Smooth muscle cell (in vitro differentiated cells): Measurements from ENCODE around the gene P2RY6. TPM values are rescaled to one million over a fixed set of nuclear protein-coding genes. Genes with fewer than 3 reads are reported as not detected.

Source experiments
- DNase-seq: peaks from one replicate; lab custom pipeline; 2025; ENCODE audit not compliant: unreplicated experiment; lab: John Stamatoyannopoulos, UW
- H2AFZ ChIP-seq: fragments of 200-600 bp; sonication (generic); 2 replicates; pipeline ENCODE4 v1.6.0; 2016; ENCODE audit warnings: antibody characterized with exemption, low read depth, mild to moderate bottlenecking
- H3F3A ChIP-seq: fragments of 200-600 bp; sonication (generic); 2 replicates; pipeline ENCODE4 v1.6.0; 2017; ENCODE audit warnings: antibody characterized with exemption, low read depth
- H3K27ac ChIP-seq: fragments of 200-600 bp; sonication (generic); 2 replicates; pipeline ENCODE4 v1.5.1; 2016; ENCODE audit warnings: low read depth, mild to moderate bottlenecking
- H3K27me3 ChIP-seq: fragments of 200-600 bp; sonication (generic); 2 replicates; pipeline ENCODE4 v1.6.1; 2016; ENCODE audit warnings: low read depth, mild to moderate bottlenecking
- H3K36me3 ChIP-seq: fragments of 200-600 bp; sonication (generic); 2 replicates; pipeline ENCODE4 v1.5.1; 2016; ENCODE audit warnings: low read depth
- H3K4me1 ChIP-seq: fragments of 200-600 bp; sonication (generic); 2 replicates; pipeline ENCODE4 v1.5.1; 2016; ENCODE audit warnings: low read depth
- H3K4me2 ChIP-seq: fragments of 200-600 bp; sonication (generic); 2 replicates; pipeline ENCODE4 v1.6.0; 2016; ENCODE audit warnings: mild to moderate bottlenecking
- H3K4me3 ChIP-seq: fragments of 200-600 bp; sonication (generic); 2 replicates; pipeline ENCODE4 v1.5.1; 2016; ENCODE audit warnings: mild to moderate bottlenecking
- H3K79me2 ChIP-seq: fragments of 200-600 bp; sonication (generic); 2 replicates; pipeline ENCODE4 v1.6.0; 2016; ENCODE audit warnings: low read depth, mild to moderate bottlenecking
- H3K9ac ChIP-seq: fragments of 200-600 bp; sonication (generic); 2 replicates; pipeline ENCODE4 v1.6.0; 2016; ENCODE audit warnings: low read depth
- H3K9me3 ChIP-seq: fragments of 200-600 bp; sonication (generic); replicated peaks from 2 replicates; pipeline ENCODE4 v1.5.1; 2016; ENCODE audit warnings: low read depth
- H4K20me1 ChIP-seq: fragments of 200-600 bp; sonication (generic); 2 replicates; pipeline ENCODE4 v1.6.0; 2016; ENCODE audit warnings: low read depth
- WGBS: methylation state at CpG from one replicate; pipeline ENCODE4 v1.1.7; 2016; ENCODE audit warnings: low lambda C conversion rate; 5-methylcytosine and 5-hydroxymethylcytosine counted together
- polyA plus RNA-seq: library from polyadenylated mRNA; unstranded; fragments of >200 nt; fragmentation: Nextera tagmentation; extraction: Ambion mirVana; gene quantifications from 2 replicates; pipeline ENCODE4 v1.2.1, GENCODE V29; 2016
- total RNA-seq: library from RNA; depleted of rRNA; stranded (reverse); fragments of >200 nt; gene quantifications from 2 replicates; pipeline ENCODE4 v1.2.3, GENCODE V29; 2014
- TF ChIP-seq, protein P1 (sequence below): fragments of 200-600 bp; sonication (generic); IDR thresholded peaks from 2 replicates; pipeline ENCODE4 v1.5.1; 2017; ENCODE audit warnings: borderline replicate concordance, mild to moderate bottlenecking, antibody characterized with exemption; ENCODE audit not compliant: insufficient read depth, poor library complexity, severe bottlenecking

Gene P2RY6
- total and polyA plus RNA-seq, 2 experiments from 2014 or later: 3.7 to 13.8 TPM

DNA sequence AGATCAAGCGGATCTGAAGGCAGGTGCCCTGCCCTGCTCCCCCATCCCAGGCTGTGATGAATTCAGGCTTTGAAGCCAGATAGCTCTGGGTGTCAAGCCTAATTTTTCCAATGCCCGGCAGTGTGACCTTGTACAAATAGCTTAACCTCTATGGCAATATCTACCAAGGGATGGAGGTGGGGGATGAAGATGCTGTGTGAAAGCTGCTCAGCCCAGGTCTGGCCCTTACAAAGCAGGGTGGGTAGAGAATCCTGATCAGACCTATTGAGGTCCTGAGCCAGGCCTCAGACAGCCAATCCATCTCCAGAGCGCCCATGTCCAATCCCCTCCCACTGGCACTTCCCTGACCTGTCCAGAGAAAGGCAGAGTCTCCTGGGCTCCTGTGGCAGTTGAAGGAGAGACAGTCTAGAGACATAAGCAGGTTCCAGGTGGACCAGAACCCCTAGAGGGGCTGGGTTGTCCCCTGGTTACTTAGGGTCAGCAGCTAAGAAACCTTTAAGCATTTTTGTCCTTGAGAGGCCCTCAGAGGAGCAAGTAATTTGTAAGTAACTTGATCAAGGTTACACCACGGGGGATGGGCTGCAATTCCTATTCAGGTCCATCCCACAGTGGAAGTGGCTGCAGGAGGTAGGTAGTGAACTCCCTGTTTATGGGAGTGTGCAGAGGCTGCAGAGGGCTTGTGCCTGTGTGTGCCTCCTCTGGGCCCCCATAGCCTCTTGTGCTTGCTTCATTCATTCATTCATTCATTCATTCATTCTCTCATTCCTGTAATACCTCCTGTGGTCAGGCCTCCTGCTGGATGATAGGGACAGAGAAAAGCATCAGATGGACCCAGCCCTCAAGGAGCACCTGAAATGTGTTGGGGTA lies 43.6 kb upstream of the P2RY6 start:
- Histone ChIP-seq H3K4me3 (no peak overlapping the region), H3K9me3 (no peaks in the 10 kb centered on the region), H3K4me2 (no peak overlapping the region), H4K20me1 (no peaks in the 10 kb centered on the region), H3F3A (no peaks in the 10 kb centered on the region), H3K27ac (no peak overlapping the region), H3K9ac (no peak overlapping the region), H3K36me3 (no peaks in the 10 kb centered on the region), H3K79me2 (no peaks in the 10 kb centered on the region), H2AFZ (no peak overlapping the region), H3K4me1 (no peaks in the 10 kb centered on the region), H3K27me3 (no peaks in the 10 kb centered on the region)
- TF ChIP-seq, protein P1, sequence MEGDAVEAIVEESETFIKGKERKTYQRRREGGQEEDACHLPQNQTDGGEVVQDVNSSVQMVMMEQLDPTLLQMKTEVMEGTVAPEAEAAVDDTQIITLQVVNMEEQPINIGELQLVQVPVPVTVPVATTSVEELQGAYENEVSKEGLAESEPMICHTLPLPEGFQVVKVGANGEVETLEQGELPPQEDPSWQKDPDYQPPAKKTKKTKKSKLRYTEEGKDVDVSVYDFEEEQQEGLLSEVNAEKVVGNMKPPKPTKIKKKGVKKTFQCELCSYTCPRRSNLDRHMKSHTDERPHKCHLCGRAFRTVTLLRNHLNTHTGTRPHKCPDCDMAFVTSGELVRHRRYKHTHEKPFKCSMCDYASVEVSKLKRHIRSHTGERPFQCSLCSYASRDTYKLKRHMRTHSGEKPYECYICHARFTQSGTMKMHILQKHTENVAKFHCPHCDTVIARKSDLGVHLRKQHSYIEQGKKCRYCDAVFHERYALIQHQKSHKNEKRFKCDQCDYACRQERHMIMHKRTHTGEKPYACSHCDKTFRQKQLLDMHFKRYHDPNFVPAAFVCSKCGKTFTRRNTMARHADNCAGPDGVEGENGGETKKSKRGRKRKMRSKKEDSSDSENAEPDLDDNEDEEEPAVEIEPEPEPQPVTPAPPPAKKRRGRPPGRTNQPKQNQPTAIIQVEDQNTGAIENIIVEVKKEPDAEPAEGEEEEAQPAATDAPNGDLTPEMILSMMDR: no peak
- WGBS: 78% methylated on average over 3 of the region's 4 CpGs
- DNase-seq: no peak

DNA sequence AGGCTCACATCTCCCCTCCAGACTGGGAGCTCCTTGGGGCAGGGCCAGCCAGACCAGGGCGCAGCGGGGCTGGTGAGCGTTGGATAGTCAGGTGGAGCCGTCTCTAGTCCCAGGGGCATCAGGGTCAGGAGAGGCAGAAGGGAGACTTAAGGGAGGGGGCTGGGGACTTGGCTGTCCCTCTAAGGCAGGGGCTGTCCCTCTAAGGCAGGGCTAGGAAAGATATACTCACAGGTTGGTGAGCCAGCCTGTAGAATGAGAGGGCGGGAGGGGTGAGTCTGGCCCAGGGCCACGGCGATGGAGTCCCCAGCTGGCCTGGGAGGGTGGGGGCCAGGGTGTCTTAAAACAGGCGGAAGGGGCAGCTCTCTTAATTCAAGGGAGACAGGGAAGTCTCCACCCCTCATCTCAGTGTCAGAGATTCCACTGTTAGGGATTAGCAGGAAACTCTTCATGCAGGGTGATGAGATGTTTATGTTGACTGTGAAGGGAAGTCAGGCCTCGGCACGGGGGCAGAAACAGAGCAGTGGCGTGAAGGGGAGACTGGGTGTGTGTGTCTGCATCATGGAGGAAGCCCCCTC lies 42.7 kb upstream of the P2RY6 start:
- no peak overlapping the region for H3K9ac ChIP-seq
- TF ChIP-seq, protein P1: no peak
- no peak overlapping the region for H3K4me3 ChIP-seq
- peak overlapping the region; percentile 62 for H2AFZ ChIP-seq
- no peaks in the 10 kb centered on the region for H3K27me3 ChIP-seq
- no peak for DNase-seq
- H3K27ac ChIP-seq: no peak overlapping the region
- no peaks in the 10 kb centered on the region for H3K9me3 ChIP-seq
- no peaks in the 10 kb centered on the region for H3F3A ChIP-seq
- H3K4me2 ChIP-seq: no peak overlapping the region
- no peaks in the 10 kb centered on the region for H3K4me1 ChIP-seq
- WGBS: 47% methylated on average over 11 of the region's 11 CpGs
- H3K36me3 ChIP-seq: no peaks in the 10 kb centered on the region
- H4K20me1 ChIP-seq: no peaks in the 10 kb centered on the region
- no peaks in the 10 kb centered on the region for H3K79me2 ChIP-seq

DNA sequence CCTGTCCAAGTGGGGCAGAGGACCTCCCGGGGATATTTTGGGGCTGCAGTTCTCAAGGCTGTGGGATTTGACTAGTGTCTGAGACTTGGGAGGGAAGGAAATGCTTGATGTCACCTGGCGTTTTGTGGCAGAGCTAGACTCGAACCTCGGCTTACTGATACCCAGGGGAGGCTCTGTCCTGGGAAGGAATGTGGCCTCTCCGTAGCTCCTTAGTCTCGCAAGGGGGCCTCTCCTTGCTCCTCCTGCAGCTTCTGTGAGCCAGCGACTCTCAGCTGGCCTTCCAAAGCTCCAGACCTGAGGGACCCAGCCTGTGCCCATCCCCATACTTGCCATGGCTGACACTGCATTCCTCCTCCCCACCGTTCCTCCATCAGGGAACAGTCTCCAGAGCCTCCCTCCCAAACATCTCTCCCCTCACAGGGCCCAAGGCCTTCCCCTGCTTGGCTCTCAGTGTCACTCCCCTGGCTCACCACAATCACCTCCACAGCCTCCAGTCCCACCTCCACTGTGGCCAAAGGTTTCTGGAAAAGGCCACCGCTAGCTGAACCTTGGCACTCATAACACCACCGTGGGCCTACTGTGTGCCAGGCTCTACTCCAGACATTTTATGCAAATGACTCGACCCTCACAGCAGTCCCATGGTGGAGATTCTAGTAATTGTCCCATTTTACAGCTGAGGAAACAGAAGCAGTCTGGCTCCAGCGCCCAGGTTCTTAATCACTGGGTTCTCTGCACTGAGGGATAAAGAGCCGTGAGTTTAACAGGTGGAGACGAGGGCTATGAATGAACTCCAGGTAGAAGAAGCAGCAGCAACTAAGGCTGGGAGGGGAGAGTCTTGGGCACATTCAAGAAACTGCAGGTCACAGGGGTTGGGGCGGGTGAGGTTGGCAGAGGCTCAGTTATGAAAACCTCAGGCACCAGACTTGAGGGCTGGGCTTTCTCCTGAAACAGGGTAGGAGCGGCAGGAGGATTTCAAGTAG lies 42.0 kb upstream of the P2RY6 start:
- Histone ChIP-seq H3K9me3 (no peaks in the 10 kb centered on the region), H2AFZ (peak overlapping the region; percentile 62), H3F3A (no peaks in the 10 kb centered on the region), H4K20me1 (no peaks in the 10 kb centered on the region), H3K9ac (no peak overlapping the region), H3K27ac (no peak overlapping the region), H3K27me3 (no peaks in the 10 kb centered on the region), H3K4me1 (no peaks in the 10 kb centered on the region), H3K79me2 (no peaks in the 10 kb centered on the region), H3K4me2 (no peak overlapping the region), H3K36me3 (no peaks in the 10 kb centered on the region), H3K4me3 (no peak overlapping the region)
- DNase-seq: no peak
- TF ChIP-seq, protein P1: no peak
- WGBS: 79% methylated on average over 16 of the region's 16 CpGs
